Keratinocyte (primary cell): ENCODE results near the gene TRMT5. TPM values are rescaled to one million over a fixed set of nuclear protein-coding genes. Genes with fewer than 3 reads are reported as not detected.

Source experiments
- DNase-seq: peaks from one replicate; pipeline ENCODE4 v3.0.0-alpha.2; 2011; ENCODE audit warnings: low read depth, missing footprints, low spot score
- FAIRE-seq: peaks from 2 replicates; lab custom pipeline; 2011; peaks lifted over from hg19 to GRCh38; lab: Jason Lieb, UNC
- H2AFZ ChIP-seq: 2 replicates; pipeline ENCODE4 v1.6.0; 2012; ENCODE audit warnings: low read length, control low read depth, inconsistent platforms; ENCODE audit not compliant: control insufficient read depth
- H3K27ac ChIP-seq: 2 replicates; pipeline ENCODE4 v1.5.1; 2011; ENCODE audit warnings: low read length; ENCODE audit not compliant: control insufficient read depth, insufficient read depth
- H3K27me3 ChIP-seq: 3 replicates; pipeline ENCODE4 v1.6.0; 2011; ENCODE audit warnings: low read length; ENCODE audit not compliant: control insufficient read depth, insufficient read depth; ENCODE audit errors: extremely low read depth
- H3K36me3 ChIP-seq, 2 experiments: 2 replicates in 1 of 2; 3 replicates in 1 of 2; pipeline ENCODE4 v1.5.1; 2011; ENCODE audit warnings: low read length in 2 of 2, mild to moderate bottlenecking in 1 of 2; ENCODE audit not compliant: control insufficient read depth in 2 of 2, insufficient read depth in 2 of 2; ENCODE audit errors: extremely low read depth in 1 of 2
- H3K4me1 ChIP-seq: 3 replicates; pipeline ENCODE4 v1.5.1; 2011; ENCODE audit warnings: low read length; ENCODE audit not compliant: control insufficient read depth, insufficient read depth; ENCODE audit errors: extremely low read depth
- H3K4me2 ChIP-seq: 3 replicates; pipeline ENCODE4 v1.6.0; 2011; ENCODE audit warnings: low read depth, low read length; ENCODE audit not compliant: control insufficient read depth, insufficient read depth; ENCODE audit errors: extremely low read depth
- H3K4me3 ChIP-seq, 3 experiments: fragments of 200-600 bp in 1 of 3; sonication (generic) in 1 of 3; 2 replicates in 2 of 3; 3 replicates in 1 of 3; pipeline ENCODE4 v1.5.1; 2011 to 2016; ENCODE audit warnings: low read length in 3 of 3, mild to moderate bottlenecking in 3 of 3, control low read depth in 2 of 3, inconsistent platforms in 1 of 3, low read depth in 1 of 3, mixed read lengths in 1 of 3, mixed run types in 1 of 3, moderate library complexity in 1 of 3; ENCODE audit not compliant: control insufficient read depth in 2 of 3, insufficient read depth in 2 of 3; ENCODE audit errors: extremely low read depth in 1 of 3
- H3K79me2 ChIP-seq: 2 replicates; pipeline ENCODE4 v1.6.0; 2012; ENCODE audit warnings: low read length; ENCODE audit not compliant: control insufficient read depth, insufficient read depth
- H3K9ac ChIP-seq: 3 replicates; pipeline ENCODE4 v1.6.0; 2011; ENCODE audit warnings: low read length; ENCODE audit not compliant: control insufficient read depth, insufficient read depth; ENCODE audit errors: extremely low read depth
- H3K9me1 ChIP-seq: 3 replicates; pipeline ENCODE4 v1.6.0; 2011; ENCODE audit warnings: low read length; ENCODE audit not compliant: control insufficient read depth, insufficient read depth; ENCODE audit errors: extremely low read depth
- H3K9me3 ChIP-seq: 2 replicates; pipeline ENCODE4 v1.5.1; 2012; ENCODE audit warnings: low read depth, low read length; ENCODE audit not compliant: control insufficient read depth
- H4K20me1 ChIP-seq: 3 replicates; pipeline ENCODE4 v1.6.0; 2011; ENCODE audit warnings: low read length; ENCODE audit not compliant: control insufficient read depth, insufficient read depth; ENCODE audit errors: extremely low read depth
- CTCF ChIP-seq, 3 experiments: IDR thresholded peaks in 1 of 3; conservative IDR thresholded peaks in 1 of 3; optimal IDR thresholded peaks in 1 of 3; 2 replicates in 2 of 3; 3 replicates in 1 of 3; pipeline versions ENCODE3 to v1.5.1; 2011; ENCODE audit warnings: low read length in 3 of 3, mild to moderate bottlenecking in 3 of 3, moderate library complexity in 2 of 3, control low read depth in 1 of 3, inconsistent platforms in 1 of 3; ENCODE audit not compliant: insufficient read depth in 2 of 3; ENCODE audit errors: extremely low read depth in 1 of 3
- EZH2 ChIP-seq: IDR thresholded peaks from one replicate; pipeline ENCODE4 v1.6.1; 2012; ENCODE audit warnings: inconsistent platforms, mild to moderate bottlenecking, low read length, moderate library complexity
- dilution Hi-C: fragments of 300-500 bp; cut with MboI; formaldehyde crosslinking; loops from one replicate; pipeline ENCODE4 v1.7.0; 2020; ENCODE audit warnings: low sequenced_read_pairs; ENCODE audit not compliant: extremely low pct_ligation_motif_present
- polyA plus RNA-seq, 5 experiments: library from polyadenylated mRNA; depleted of rRNA in 3 of 5; stranded (reverse) in 3 of 5; stranded (forward) in 1 of 5; unstranded in 1 of 5; fragments of >200 nt; gene quantifications; 1 replicate in 1 of 5; 2 replicates in 3 of 5; 3 replicates in 1 of 5; pipeline versions ENCODE4 v1.2.1 to v1.2.3, GENCODE V29; 2011 to 2012; ENCODE audit warnings: missing spikeins in 2 of 5, low read depth in 1 of 5, low replicate concordance in 1 of 5

TRMT5 gene
- polyA plus RNA-seq, 1 donor (not counting 4 experiments of a cell fraction or from before 2014, with no cell fraction given), result 13.8 TPM

GRCh38 chr14:60956632-60957031 lies 24.2 kb downstream of the TRMT5 start:
- H3K4me2 ChIP-seq, result no peak overlapping the region
- DNase-seq (no peak), FAIRE-seq (no peak)
- no peaks in the 10 kb centered on the region for H3K36me3 ChIP-seq
- H3K4me1 ChIP-seq, result no peaks in the 10 kb centered on the region
- H3K4me3 ChIP-seq, result no peak overlapping the region
- no peaks in the 10 kb centered on the region for H4K20me1 ChIP-seq
- no peak overlapping the region for H3K27ac ChIP-seq
- TF ChIP-seq EZH2 (no peak), CTCF (optimal IDR thresholded peaks at IDR 0.05 in 1 of 3, IDR thresholded peaks at IDR 0.05 in 1 of 3, conservative IDR thresholded peaks at IDR 0.05 in 1 of 3; ENCODE audit: extremely low read depth in 1 of 3, insufficient read depth in 2 of 3, low read length in 3 of 3) (no peak)
- H2AFZ ChIP-seq, result no peak overlapping the region
- H3K9ac ChIP-seq, result no peak overlapping the region
- no peaks in the 10 kb centered on the region for H3K79me2 ChIP-seq
- H3K27me3 ChIP-seq, result no peaks in the 10 kb centered on the region
- no peaks in the 10 kb centered on the region for H3K9me1 ChIP-seq
- dilution Hi-C loops, result no loop called here
- H3K9me3 ChIP-seq, result no peaks in the 10 kb centered on the region

GRCh38 chr14:60956202-60956601 lies 24.7 kb downstream of the TRMT5 start:
- FAIRE-seq (no peak), DNase-seq (no peak)
- dilution Hi-C loops, result no loop called here
- Histone ChIP-seq H3K27me3 (no peaks in the 10 kb centered on the region), H3K79me2 (no peaks in the 10 kb centered on the region), H3K9me1 (no peaks in the 10 kb centered on the region), H3K4me3 (no peak overlapping the region), H3K4me1 (no peaks in the 10 kb centered on the region), H3K9me3 (no peaks in the 10 kb centered on the region), H4K20me1 (no peaks in the 10 kb centered on the region), H3K9ac (no peak overlapping the region), H3K36me3 (no peaks in the 10 kb centered on the region), H3K4me2 (no peak overlapping the region), H2AFZ (no peak overlapping the region), H3K27ac (no peak overlapping the region)
- TF ChIP-seq EZH2 (no peak), CTCF (optimal IDR thresholded peaks at IDR 0.05 in 1 of 3, IDR thresholded peaks at IDR 0.05 in 1 of 3, conservative IDR thresholded peaks at IDR 0.05 in 1 of 3; ENCODE audit: extremely low read depth in 1 of 3, insufficient read depth in 2 of 3, low read length in 3 of 3) (no peak)
